Smooth muscle cell (in vitro differentiated cells): ENCODE data around the gene NR3C2. TPM values are rescaled to one million over a fixed set of nuclear protein-coding genes. Genes with fewer than 3 reads are reported as not detected.

Experiments used
- DNase-seq: peaks from one replicate; lab custom pipeline; 2025; ENCODE audit not compliant: unreplicated experiment; lab: John Stamatoyannopoulos, UW
- H2AFZ ChIP-seq: fragments of 200-600 bp; sonication (generic); 2 replicates; pipeline ENCODE4 v1.6.0; 2016; ENCODE audit warnings: antibody characterized with exemption, low read depth, mild to moderate bottlenecking
- H3F3A ChIP-seq: fragments of 200-600 bp; sonication (generic); 2 replicates; pipeline ENCODE4 v1.6.0; 2017; ENCODE audit warnings: antibody characterized with exemption, low read depth
- H3K27ac ChIP-seq: fragments of 200-600 bp; sonication (generic); 2 replicates; pipeline ENCODE4 v1.5.1; 2016; ENCODE audit warnings: low read depth, mild to moderate bottlenecking
- H3K27me3 ChIP-seq: fragments of 200-600 bp; sonication (generic); 2 replicates; pipeline ENCODE4 v1.6.1; 2016; ENCODE audit warnings: low read depth, mild to moderate bottlenecking
- H3K36me3 ChIP-seq: fragments of 200-600 bp; sonication (generic); 2 replicates; pipeline ENCODE4 v1.5.1; 2016; ENCODE audit warnings: low read depth
- H3K4me1 ChIP-seq: fragments of 200-600 bp; sonication (generic); 2 replicates; pipeline ENCODE4 v1.5.1; 2016; ENCODE audit warnings: low read depth
- H3K4me2 ChIP-seq: fragments of 200-600 bp; sonication (generic); 2 replicates; pipeline ENCODE4 v1.6.0; 2016; ENCODE audit warnings: mild to moderate bottlenecking
- H3K4me3 ChIP-seq: fragments of 200-600 bp; sonication (generic); 2 replicates; pipeline ENCODE4 v1.5.1; 2016; ENCODE audit warnings: mild to moderate bottlenecking
- H3K79me2 ChIP-seq: fragments of 200-600 bp; sonication (generic); 2 replicates; pipeline ENCODE4 v1.6.0; 2016; ENCODE audit warnings: low read depth, mild to moderate bottlenecking
- H3K9ac ChIP-seq: fragments of 200-600 bp; sonication (generic); 2 replicates; pipeline ENCODE4 v1.6.0; 2016; ENCODE audit warnings: low read depth
- H3K9me3 ChIP-seq: fragments of 200-600 bp; sonication (generic); replicated peaks from 2 replicates; pipeline ENCODE4 v1.5.1; 2016; ENCODE audit warnings: low read depth
- H4K20me1 ChIP-seq: fragments of 200-600 bp; sonication (generic); 2 replicates; pipeline ENCODE4 v1.6.0; 2016; ENCODE audit warnings: low read depth
- CTCF ChIP-seq: fragments of 200-600 bp; sonication (generic); IDR thresholded peaks from 2 replicates; pipeline ENCODE4 v1.5.1; 2017; ENCODE audit warnings: borderline replicate concordance, mild to moderate bottlenecking, antibody characterized with exemption; ENCODE audit not compliant: insufficient read depth, poor library complexity, severe bottlenecking
- WGBS: methylation state at CpG from one replicate; pipeline ENCODE4 v1.1.7; 2016; ENCODE audit warnings: low lambda C conversion rate; 5-methylcytosine and 5-hydroxymethylcytosine counted together
- polyA plus RNA-seq: library from polyadenylated mRNA; unstranded; fragments of >200 nt; fragmentation: Nextera tagmentation; extraction: Ambion mirVana; gene quantifications from 2 replicates; pipeline ENCODE4 v1.2.1, GENCODE V29; 2016
- total RNA-seq: library from RNA; depleted of rRNA; stranded (reverse); fragments of >200 nt; gene quantifications from 2 replicates; pipeline ENCODE4 v1.2.3, GENCODE V29; 2014

The NR3C2 gene
- total and polyA plus RNA-seq, 2 experiments from 2014 or later: 0.09 TPM; not detected in 1

- no peaks in the 10 kb centered on the region for H3K36me3 ChIP-seq
- H3K9me3 ChIP-seq: no peaks in the 10 kb centered on the region
- no peak for DNase-seq
- no peaks in the 10 kb centered on the region for H3K4me1 ChIP-seq
- no peak overlapping the region for H3K9ac ChIP-seq
- H3K4me3 ChIP-seq: no peak overlapping the region
- no peak overlapping the region for H3K27ac ChIP-seq
- no peaks in the 10 kb centered on the region for H4K20me1 ChIP-seq
- H3F3A ChIP-seq: no peaks in the 10 kb centered on the region
- peaks cover 4% of the 10 kb centered on the region for H3K27me3 ChIP-seq
- no peaks in the 10 kb centered on the region for H3K79me2 ChIP-seq
- no peak overlapping the region for H2AFZ ChIP-seq
- 94% methylated on average over 2 of the region's 2 CpGs for WGBS
- H3K4me2 ChIP-seq: no peak overlapping the region
- no peak for TF ChIP-seq CTCF
Measured at GRCh38 chr4:148349153-148349552, 93.1 kb downstream of the NR3C2 start.

DNA sequence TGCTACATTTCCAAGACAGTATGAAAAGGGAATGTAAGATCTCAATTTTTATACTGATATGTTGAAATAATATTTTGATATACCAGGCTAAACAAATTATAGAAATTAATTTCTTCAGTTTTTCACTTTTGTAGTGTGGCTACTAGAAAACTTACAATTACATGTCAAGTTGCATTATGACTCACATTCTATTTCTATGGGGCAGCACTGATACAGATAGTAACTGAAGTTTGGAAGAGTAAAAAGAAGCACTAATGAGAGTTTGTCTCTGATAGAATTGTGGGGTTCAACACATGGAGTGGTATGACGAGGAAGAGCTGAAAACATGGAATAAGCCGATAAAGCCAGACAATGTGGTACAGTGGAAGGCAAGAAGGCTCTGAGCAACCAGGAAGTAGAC is 95.6 kb downstream of the NR3C2 start:
- Histone ChIP-seq H3K36me3 (no peaks in the 10 kb centered on the region), H3K27ac (no peak overlapping the region), H3K9ac (no peak overlapping the region), H3F3A (no peaks in the 10 kb centered on the region), H4K20me1 (no peaks in the 10 kb centered on the region), H3K9me3 (no peaks in the 10 kb centered on the region), H3K4me2 (no peak overlapping the region), H3K4me3 (no peak overlapping the region), H2AFZ (no peak overlapping the region), H3K27me3 (no peaks in the 10 kb centered on the region), H3K4me1 (no peaks in the 10 kb centered on the region), H3K79me2 (no peaks in the 10 kb centered on the region)
- no peak for TF ChIP-seq CTCF
- no peak for DNase-seq
- WGBS: 93% methylated on average over 2 of the region's 2 CpGs

DNA sequence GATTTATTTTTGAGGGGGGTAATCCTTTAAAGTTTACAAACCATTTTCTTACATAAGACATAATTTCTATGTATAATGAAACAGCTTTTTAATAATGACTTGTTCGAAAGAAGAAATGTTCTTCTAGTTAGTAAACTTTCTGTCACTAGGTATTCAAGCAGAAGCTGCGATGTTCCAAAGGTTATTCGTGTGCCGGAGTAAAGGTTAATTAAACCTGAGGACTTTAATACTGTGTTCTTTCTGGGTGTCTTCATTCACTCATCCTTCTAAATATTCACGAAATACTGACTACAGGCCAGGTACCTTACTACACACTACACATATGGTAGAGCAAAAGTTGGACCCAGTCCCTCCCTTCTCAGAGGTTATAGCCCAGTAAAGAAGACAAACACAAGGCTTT is 96.7 kb downstream of the NR3C2 start:
- Histone ChIP-seq H3K4me3 (no peak overlapping the region), H3K4me2 (no peak overlapping the region), H4K20me1 (no peaks in the 10 kb centered on the region)

More for the DNA sequence above, 96.7 kb downstream of the NR3C2 start:
- DNase-seq: no peak
- no peaks in the 10 kb centered on the region for H3F3A ChIP-seq
- no peak for TF ChIP-seq CTCF
- no peaks in the 10 kb centered on the region for H3K9me3 ChIP-seq
- H3K27ac ChIP-seq: no peak overlapping the region
- H3K79me2 ChIP-seq: no peaks in the 10 kb centered on the region
- no peak overlapping the region for H2AFZ ChIP-seq
- no peak overlapping the region for H3K9ac ChIP-seq
- H3K36me3 ChIP-seq: no peaks in the 10 kb centered on the region
- no peaks in the 10 kb centered on the region for H3K27me3 ChIP-seq
- WGBS: 75% methylated on average over 5 of the region's 5 CpGs
- H3K4me1 ChIP-seq: no peaks in the 10 kb centered on the region
